ENCODE results near the gene SUPT4H1.

SUPT4H1 gene

DNA sequence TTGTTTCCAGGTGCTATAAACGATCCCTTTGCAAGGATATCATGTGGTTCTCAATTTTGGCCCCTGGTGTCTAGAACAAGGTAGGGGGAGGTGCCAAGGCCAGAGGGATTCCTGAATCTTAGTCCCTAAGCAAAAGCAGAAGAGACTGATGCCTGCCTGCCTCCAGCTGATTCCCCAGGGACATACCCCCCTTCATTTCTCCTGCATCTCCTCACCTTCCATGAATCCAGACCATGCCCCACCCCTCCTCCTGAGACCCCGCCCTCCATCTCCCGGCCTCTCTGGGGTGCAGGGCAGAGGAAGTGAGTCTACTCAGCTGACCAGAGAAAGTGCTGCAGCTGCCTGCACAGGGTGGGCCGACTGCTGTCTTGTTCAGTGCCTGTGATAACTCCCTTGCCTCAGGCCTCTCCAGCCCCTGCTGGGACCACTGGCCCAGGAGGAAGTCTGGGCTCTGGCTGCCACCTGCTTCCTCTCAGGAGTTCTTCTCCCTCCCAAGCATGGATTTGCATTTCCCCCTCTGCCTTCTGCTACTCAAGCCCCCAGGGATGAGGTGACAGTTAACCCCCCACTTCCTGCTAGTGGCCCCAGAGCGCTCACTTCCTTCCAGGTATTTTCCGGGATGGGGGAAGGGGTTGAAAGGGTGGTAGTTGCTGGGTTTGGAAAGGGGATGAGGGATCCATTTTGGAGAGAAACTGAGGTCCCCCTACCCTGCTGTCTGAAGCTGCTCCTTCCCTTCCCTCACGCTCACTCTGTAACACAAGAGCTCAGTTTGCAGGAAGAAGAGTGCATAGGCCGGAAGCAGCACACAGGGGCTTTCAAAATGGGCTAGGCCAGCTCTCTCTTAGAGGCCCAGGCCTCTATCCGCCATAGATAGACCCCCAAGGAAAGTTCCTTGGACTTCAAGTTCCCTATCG, 12.9 kb downstream of the SUPT4H1 start:
- no peak for DNase-seq

DNA sequence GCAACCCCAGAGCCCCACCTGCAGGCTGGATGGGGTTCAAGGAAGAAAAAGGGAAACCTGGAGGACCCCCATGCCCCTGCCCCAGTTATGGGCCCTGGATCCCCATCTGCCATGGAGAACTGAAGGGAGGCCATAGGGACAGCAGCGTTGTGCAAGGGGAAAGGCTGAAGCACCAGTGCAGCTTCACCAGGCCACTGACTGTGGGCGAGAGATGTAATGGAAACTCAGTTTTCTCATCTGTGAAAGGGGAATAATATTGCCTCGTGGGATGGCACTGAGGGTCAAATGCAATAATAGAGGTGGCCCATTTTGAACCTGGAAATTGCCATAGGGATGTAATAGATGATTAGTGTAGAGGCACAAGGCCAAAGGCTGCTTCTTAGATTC, 13.6 kb downstream of the SUPT4H1 start:
- DNase-seq: no peak

DNA sequence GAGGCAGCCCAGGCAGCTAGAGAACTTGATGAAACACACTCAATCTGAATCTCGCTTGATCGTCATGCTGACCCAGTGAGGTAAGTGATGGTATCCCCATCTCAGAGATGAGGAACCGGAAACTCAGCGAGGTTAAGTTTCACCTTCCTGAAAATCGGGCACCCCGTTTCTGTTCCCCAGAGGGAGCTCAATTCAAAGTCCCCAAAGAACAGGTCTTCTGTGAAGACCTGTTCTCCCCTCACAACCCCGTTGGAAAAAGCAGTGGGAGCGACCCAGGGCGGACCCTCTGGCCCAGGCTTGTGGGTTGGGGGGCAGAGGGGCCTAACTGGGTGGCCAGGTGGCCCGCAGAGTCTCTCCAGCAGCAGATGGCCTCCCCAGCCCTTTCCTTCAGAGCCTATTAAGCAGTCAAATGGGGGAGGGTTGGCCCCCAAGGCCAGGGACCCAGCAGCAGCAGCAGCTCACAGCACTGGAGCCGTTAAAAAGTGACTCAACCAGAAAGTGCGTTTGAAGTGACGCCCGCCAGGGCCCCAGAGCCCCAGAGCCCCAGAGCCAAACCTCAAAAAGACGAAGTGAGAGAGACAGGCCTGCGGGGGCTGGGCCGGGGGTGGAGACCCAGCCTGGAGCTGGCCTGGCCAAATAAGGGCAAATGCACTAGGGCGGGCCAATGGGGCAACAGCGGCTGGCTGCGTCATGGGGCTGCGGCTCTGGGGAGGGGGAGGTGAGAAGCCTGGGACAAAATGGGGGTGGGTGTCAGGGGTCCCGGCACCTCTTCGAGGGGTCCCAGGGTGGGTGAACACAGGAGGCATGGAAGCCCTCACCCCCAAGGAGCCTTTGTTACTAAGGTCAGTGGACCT, 14.2 kb downstream of the SUPT4H1 start:
- DNase-seq: peak in 1 of 2 experiments; percentile 17

DNA sequence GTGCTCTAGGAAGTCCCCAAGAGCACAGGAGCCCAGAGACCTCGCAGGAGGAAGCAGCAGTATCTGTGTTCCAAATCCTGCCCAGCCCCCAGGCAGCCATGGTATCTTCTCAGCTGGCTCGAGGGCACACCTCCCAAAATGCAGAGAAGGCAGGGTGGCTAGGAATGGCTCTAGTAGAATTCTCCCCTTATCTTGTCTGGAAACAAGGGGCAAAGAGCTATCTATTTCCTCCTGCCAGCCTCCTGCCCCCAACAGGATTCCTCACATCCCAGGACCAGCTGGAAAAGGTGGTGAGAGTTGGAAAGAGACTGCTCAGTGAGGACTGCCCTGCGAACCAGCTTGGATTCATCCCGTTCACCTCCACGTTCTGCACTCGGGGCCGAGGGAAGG, 14.8 kb downstream of the SUPT4H1 start:
- no peak for DNase-seq

DNA sequence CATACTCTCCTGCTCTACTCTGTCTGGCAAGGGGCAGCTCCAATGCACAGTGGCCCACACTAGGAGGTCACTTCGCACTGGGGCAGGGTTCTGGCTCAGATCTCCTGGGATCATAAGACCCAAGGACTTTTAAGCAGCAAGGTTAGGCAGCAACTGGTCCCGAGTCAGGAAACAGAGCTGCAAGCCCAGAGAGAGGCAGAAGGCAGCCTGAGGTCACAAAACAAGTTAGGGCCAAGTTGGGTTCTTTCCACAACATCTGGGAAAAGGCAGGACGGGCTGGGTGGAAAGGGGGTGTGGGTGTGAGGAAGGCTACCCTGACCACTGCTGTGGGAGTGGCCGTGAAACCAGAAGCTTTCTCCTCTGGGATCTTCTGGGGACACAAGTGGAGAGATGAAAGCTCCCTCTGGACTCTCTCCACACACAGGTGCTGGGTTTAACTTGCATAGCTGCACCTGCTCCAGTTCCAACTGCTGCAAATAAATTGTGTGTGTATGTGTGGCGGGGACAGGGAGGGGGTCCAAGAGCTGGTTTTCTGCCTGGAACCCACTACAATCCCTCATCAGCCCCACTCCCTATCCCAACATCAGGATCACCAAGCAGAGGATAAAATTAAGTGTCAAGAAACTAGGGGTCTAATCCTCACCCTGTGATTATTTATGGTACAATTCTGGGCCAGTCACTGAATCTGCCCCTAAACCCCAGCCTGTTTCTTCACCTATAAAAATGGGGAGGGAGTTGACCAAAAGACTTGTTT, 15.4 kb downstream of the SUPT4H1 start:
- no peak for DNase-seq

DNA sequence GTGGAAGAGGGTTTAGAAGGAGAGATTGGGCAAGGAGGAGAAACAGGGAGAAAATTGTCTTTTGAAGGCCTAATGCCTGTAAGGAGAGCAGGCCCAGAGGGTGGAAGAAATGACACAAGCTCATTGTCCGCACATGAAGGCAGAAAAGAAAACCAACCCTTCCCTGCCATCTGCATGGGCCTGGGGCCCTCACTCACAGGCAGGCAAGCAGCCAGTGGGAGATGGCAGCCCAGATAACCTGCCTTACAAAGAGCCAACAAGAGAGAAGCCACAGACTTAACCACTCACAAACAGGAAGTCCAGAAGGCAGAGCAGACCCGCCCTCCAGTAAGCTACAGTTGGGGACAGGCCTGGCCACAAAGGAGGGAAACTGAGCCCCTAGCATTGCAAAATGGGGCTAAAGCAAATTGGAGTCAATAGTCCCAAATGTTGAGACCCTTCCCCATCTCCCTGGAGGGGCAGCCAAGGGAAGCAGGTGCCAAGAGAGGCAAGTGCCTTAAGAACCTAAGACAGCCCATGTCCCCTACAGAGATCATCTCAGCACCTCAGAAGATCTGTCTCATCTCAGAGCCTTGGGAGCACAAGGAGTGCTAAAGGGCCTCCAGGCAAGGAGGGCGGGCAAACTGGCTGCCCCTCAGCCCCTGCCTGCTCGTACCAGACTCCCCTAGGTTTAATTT, 16.1 kb downstream of the SUPT4H1 start:
- DNase-seq: no peak

DNA sequence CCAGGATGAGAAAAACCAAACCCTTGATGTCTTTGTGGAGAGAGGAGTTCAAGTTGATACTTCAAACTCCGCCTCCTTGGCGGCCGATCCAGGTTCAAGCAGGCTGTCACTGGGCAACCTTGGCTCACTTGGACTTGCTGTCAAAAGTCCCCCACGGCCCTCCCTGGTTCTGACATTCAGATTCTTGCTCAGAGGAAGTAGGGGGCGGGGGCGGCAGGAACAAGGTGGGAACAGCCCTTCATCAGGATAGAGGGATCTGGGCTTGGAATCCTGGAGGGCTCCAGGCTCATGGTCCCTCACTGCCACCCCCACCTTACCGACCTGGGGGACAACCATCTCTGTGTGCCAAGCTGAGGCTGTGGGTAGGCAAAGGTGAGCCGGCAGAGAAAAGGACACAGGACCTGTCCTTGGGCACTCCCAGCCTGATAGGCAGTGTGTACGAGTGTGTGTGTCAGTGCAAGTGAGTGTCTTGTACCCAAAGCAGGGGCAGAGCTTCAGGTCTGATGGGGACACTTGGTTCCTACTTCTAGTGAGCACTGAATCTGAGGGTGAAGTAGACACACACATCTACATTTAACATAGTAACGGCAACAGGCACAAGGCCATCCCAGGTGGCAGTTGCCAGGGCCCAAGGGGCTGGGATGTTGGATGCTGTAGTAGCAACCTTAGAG, 16.8 kb downstream of the SUPT4H1 start:
- DNase-seq: no peak

DNA sequence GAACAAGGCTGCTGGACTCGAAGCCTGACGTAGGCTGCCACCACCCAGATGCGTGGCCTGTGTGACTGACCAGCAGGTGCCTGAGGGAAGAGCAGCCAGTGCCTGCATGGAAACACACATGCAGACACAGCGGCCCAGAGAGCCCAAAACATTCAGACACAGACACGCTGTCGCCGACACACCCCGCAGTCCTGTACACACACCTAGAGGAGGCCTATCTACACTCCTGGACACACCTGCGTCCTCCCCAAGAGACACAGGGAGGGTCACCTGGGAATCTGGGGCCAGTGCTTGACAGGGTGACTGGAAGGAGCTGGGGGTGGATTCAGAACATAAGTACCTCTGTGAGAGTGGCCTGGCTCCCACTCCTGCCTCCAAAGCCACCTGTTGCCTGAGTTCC, 17.3 kb downstream of the SUPT4H1 start:
- no peak for DNase-seq

DNA sequence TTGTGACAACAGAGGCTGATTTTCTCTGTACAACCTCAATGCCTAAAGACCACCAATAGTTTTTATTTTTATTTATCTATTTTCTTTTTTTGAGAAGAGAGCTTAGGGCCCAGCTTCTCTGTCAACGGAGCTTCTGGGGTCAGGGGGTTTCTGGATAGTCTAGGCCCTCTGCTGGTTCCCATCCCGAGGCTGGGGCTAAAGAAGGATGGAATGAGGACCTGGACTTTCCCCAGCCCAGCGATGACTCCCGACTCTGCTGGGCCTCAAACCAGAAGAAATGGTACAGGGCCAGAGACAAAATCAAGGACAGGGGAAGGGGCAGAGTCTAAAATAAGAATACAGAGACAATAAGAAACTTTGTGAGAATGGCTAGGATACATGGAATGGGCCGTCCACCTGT, 17.7 kb downstream of the SUPT4H1 start:
- no peak for DNase-seq

DNA sequence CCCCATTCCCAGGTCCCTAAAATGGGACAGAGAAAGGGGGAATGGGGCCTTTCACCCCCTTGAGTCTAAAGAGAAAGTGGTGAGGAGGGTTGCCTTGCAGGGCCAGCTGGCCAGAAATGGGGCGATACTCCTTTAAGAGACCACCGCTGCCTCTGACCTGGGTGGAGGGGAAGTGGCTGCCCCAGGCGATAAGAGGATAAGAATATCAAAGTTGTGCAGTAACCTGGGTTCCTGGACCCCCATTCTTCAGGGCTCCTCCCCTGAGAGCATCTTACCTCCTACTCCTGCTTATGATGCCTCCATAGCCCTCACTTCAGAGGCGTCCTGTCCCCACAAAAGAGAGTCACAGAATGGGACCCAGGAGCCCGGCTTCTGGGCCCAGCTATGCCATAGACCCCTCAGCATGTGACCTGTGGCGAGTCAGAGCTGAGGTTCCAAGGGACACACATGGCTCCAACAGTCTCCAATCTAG, 18.2 kb downstream of the SUPT4H1 start:
- DNase-seq: no peak

DNA sequence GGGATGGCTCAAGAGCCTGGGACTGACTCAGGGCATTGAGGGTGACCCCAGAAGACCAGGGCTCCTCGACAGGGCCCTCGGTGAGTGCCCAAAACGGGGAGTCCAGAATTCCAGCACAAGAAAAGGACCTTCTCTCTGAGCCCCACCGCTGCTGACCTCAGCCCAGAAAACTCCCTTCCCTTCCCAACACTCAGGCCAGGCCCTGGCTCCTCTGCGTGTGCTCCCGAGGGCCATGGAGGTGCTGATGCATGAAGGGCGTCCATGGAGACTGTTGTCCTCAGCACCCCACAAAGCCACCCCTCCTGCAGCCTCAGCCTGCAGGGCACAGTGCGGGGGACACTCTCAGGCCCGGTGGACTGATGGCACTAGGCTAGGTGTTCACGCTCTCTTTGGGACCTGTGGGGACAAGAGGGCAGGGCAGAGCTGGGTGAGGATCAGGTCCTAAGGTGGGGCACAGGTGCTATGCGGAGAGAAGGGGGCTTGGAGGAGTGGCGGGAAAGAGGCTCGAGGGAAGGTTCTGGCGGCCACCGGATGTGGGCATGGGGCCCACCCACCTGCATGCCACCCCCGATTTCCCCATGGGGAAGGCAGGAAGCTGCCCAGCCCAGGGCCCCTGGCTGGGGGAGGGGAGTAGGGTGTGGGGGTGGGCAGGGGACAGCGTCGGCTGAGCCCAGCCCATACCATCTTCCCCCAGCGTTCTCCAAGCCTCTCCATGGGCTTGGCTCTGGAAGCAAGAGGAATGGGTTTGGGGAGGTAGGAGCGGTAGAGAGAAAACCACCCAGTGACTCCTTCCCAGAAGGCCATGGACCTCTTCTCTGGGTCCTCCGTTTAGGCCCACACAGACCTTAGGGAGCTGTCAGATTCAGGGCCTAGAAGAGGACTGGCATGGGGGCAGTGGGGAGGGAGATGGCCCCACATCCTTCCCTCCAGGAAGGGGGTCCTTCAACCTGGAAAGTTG, 18.9 kb downstream of the SUPT4H1 start:
- DNase-seq: no peak

DNA sequence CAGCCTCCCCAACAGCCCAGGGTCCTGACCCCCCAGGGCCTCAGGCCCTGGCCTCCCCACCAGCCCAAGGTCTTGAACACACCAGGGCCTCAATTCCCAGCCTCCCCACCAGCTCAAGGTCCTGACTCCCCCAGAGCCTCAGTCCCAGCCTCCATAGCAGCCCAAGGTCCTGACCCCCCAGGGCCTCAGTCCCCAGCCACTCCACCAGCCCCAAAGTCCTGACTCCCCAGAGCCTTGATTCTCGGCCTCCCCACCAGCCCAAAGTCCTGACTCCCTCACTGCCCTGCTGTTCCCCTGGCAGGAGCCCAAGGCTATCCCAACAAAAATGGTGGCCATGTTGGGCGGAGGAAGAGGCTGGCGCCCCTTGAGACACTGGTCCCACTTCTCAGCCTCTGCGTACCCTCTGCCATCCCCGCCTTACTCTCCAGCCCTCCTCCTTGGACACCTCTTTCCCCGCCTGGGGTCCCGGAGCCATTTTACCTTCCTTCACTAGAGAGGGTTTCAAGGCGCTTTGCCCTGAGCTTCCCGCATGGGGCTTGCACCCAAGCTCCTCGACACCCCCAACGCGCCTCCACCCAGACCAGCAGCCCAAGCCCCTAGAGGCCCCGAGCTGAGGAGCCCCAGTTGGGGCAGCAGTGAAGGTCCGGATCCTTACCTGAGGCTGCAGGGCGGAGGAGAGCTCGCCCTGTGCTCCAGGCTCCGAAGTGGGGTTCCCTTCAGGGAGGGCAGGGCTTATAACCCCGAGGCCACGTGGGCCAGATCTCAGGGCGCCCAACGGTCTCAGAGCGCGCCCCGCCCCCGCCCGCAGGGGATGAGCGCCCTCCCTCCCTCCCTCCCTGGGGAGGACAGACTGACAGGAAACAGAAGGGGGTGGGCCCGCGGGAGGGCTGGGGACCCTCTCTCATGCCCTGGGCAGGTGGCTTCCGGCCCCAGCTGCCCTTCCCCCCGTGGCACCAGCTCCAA, 19.9 kb downstream of the SUPT4H1 start:
- no peak for DNase-seq

DNA sequence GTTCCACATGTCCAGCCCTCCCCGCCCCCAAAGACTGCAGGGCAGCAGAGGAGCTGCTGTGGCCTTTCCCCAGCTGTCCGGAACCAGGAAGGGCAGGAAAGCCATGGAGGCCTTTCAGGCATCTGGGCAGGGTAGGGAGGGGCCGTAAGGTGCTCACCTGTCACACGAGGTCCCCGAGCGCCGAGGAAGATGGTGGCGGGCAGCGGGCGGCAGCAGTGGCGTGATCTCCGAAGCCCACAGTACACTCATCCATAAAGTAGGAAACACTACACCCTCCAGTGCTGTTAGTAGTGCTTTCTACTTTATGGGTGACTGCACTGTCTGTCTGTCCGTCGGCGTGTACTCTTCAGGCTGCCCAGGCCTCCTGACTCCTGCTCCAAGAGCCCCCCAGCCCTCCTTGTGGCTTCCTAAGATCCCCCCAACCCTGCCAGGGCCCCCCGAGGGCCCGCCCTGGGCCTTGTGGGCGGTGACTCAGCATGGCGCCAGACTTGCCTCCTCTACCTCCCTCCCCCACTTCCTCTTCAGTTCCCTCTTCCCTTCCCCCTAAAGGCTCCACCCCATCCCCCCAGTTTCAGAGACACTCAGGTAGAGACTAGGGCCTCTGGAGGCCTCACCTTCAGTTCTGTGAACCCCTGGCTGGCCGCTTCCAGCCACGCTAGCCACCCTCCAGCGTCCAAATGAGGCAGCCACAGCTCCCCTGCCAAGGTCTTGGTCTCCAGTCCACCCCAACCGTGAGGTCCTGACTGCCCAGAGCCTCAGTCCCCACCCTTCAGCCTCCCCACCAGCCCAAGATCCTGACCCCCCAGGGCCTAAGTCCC, 20.8 kb downstream of the SUPT4H1 start:
- DNase-seq: no peak

DNA sequence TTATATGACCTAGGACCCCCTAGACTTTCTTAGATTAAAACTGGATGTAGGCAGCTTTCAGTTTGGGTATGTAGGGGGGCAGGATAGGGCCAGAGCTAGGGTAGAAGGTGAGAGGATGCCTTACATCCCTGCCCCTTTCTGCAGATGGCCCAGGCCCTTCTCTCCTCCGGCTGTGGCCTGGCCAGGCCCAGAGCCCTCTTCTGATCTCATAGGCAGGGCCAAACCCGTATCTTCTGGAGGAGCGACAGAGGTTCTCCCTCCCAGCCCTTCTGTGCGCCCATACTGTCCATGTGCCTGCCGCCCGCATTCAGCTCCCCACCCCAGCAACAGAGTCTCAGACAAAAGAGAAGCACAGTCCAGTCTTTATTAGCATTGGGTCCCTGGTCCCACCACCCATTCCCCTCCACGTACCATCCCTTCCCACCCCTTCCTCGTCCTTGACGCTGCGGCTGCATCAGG, 21.4 kb downstream of the SUPT4H1 start:
- DNase-seq: no peak

DNA sequence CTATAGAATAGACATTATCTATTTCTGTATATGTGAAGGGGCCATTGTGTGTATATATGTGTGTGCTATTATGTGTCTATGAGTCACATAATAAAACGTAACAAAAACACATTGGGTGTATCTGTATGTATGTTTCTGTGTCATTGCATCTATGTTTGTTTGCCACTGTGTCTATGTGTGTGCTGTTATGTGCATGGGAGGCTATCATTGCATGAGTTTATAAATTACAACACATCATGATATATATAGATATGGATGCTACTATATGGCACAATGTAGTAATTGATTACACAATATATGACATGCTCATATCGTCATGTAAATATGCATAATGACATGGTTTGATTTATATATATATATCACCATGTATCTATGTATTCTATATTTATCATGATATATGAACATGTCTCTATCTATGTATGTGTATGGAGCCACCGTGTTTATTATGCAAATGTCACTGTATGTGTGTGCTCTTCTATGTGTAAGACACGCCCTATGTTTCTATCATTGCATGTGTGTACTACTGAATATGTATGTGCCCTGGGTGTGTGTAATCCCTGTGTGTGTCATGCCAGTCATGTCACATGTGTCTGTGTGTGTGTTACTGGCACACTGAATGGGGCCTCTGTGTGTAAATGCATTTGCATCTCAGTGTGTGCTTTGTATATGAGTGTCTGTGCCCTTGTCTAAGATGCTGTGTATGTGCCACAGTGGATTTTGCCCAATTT, 22.0 kb downstream of the SUPT4H1 start:
- no peak for DNase-seq

DNA sequence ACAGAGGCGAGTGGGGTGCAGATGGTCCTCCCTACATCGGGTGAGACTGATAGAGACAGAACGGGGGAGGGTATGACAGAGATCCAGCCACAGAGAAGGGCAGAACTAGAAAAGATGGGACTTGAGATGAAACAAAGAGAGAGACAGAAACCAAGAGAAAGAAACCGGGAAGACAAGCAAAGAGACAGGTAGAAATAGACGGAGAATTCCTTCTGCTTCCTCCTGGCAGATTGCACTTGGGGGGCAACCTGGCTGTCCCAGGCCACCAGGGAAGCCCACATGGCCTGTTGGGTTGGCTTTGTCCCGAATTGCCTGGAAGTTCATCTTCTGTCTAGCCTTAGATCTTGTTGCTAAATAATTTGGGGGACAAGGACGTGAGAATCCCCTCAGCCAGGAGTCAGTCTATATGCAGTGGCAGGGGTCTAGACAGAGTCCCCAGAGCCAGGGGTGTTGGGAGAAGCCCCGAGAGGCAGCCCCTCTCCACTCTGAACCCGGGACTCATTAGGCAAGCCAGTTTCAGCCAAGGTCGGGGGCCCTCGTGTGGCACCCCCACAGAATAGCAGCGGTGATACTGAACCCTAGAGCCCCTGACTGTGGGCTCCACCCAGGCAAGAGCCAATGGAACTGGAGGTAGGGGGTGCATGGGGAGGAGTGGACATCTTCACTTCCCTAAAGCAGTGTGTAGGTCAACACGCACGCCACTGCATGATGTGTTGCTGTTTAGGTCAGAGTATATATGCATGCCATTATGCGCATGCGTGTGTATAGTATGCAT, 22.8 kb downstream of the SUPT4H1 start:
- DNase-seq: no peak

Data from NCI-H446 (cell line).